GM18907 (cell line): ENCODE results near the gene HEATR9.

Experiments
- ATAC-seq: cut with Tn5 transposase; IDR thresholded peaks from one replicate; pipeline ENCODE4 v1.9.1; 2021; ENCODE audit warnings: mild to moderate bottlenecking, moderate library complexity; ENCODE audit not compliant: unreplicated experiment

Gene HEATR9

DNA sequence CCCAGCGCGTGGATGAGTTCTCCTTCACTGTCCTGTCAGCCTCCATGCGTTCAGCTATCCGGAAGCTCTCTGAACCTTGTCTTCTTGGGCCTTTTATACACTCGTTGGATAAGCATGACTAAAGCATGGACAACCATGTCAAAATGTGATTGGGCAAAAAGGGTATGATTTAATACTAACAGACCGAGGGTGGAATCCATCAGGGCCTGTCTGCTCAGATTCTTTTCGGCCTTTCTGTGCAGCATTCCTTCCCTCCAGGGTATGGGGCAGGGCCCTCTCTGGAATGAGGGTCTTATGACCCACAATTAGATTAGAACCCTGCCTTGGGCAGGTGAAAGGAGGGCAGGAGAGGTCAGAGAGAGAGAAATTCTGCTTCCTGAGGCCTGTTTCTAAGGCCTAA, 25.5 kb upstream of the HEATR9 start:
- no peak for ATAC-seq

DNA sequence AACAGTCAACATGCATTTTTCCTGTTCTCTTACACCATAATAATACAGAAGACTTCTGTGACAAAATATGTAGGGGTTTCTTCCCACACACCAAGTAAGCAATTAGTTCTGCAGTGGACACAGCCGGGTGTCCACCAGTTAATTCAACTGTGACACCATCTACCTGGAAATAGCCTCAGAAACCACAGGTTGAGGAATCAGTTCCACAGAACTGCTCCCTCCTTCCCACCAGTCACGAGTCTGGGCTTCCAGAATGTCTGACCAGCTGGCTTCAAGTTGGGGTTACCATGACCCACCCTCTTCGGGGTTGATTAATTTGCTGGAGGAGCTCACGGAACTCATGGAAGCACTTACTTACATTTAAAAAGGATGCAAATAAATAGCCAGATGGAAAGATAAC, 25.1 kb upstream of the HEATR9 start:
- no peak for ATAC-seq

DNA sequence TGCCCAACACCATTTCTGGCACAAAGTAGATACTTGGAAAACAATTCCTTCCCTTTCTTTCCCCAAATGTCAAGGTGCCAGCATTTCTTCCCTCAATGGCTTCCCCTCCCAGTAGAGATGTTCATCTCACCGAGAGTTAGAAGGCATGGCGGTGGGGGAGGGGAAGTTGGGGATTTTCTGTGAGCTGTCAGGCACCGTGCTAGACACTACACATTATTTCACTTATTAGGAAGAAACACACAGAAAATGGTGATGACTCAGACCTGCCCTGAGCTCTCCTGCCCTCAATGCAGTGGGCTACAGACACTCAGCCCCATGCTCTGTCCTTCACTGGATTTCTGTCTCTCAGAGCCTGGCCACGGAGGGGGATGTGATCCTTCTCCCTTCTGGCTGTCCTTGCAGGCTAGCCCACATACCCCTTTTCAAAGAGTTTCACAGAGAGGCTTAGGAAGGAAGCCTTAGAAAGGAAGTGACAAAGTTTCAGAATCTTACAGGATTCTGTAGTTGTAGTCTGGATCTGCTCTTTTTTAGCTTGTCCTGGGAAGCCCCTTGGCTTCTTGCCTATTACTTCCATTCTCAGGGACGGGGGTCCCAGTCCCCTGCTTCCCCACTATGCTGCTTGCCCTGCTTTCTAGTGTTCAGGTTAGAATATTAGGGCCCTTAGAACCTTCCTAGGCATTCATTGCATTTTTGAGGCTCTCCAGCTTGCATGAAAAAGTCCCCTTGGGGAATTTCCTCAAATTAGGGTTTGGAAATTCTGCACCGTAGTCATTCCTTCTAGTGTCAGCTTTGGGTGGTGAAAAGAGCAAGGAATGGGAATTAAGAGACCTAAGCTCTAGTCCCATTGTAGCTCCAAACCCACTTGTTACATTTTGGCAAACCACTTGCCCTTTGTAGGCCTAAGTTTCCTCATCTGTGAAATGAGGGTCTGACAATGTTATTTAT, 23.7 kb upstream of the HEATR9 start:
- no peak for ATAC-seq

DNA sequence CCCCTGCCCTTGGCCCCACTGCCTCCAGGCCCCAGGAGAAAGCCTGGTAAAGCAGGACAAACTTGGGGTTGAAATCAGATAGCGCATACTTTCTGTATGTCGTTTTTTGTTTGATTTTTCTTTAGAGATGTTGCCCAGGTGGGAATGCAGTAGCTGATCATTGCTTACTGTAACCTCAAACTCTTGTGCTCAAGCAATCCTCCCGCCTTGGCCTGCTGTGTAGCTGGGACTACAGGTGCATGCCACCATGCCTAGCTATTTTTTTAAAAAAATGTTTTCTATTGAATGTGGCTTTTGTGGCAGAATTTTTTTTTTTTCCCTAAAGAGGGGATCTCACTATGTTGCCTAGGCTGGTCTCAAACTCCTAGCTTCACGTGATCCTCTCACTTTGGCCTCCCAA, 22.6 kb upstream of the HEATR9 start:
- ATAC-seq: no peak

DNA sequence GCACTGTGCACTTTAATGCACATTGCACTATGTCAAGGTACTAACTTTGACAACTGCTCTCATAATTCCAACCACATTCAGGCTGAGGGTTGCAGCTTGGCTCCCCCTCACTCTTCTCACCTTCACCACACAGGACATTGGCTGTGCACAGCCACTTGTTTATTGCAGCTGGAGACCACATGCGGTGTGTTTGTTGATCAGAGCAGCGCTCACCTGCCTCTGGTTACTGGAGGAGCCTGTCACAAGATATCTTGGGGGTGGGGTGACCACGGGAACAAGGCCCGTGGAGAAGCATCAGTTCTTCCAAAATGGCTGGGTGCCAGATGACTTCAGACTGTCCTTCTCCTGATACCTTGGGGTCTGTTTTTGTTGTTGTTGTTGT, 22.1 kb upstream of the HEATR9 start:
- no peak for ATAC-seq

DNA sequence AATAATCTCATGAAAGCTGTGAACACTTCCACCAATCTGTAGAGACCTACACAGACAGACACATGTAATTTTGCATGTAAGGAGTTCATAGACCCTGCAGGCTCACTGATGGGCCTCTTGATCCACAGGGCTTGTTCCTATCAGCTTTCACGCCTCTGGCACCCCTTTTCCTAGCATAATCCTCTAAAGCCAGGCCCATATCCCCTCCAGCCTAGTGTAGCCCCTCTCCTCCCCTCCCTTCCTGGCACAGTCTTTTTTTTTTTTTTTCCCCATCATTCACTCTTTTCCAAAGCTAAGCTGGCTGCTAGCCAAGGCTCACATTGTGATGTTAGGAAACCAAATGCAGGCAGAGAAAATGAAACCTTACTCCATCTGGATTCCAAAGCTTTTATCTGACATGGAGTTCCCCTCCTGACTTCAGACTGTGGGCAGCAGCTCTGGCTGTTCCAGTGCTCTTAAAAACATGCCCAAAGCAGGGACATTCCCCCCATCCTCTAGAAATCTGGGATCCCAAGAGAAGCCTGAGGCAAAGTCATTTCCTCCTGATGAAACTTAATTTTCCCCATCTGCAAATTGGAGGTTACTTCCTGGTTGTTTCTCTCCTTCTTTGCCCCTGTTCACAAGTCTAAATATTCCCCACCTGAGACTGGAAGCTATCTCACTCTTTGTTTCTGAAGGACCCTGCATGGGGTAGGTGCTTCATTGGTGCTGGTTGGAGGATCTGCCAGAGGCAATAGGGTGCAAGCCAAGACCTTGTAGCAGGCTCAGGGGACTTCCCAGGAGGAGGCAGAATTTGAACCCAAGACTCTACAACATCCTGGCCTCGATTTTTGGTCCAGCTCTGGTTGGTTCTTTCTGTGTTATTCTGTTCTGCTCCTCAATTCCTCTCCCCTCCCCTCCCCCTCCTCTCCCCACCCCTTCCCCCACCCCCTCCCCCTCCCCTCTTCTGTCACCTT, 21.4 kb upstream of the HEATR9 start:
- no peak for ATAC-seq

DNA sequence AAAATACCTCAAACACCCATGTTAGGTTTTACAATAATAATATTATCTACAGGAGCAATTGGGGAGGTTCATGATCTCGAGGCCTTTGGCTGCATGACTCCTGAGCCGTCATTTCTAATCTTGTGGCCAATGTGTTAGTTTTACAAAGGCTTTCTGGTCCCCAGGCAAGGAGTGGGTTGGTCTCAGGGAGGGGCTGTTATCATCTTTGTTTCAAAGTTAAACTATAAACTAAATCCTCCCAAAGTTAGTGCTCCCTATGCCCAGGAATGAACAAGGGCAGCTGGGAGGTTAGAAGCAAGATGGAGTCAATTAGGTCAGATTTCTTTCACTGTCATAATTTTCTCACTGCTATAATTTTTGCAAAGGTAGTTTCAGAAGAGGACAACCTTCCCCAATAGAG, 20.6 kb upstream of the HEATR9 start:
- no peak for ATAC-seq

DNA sequence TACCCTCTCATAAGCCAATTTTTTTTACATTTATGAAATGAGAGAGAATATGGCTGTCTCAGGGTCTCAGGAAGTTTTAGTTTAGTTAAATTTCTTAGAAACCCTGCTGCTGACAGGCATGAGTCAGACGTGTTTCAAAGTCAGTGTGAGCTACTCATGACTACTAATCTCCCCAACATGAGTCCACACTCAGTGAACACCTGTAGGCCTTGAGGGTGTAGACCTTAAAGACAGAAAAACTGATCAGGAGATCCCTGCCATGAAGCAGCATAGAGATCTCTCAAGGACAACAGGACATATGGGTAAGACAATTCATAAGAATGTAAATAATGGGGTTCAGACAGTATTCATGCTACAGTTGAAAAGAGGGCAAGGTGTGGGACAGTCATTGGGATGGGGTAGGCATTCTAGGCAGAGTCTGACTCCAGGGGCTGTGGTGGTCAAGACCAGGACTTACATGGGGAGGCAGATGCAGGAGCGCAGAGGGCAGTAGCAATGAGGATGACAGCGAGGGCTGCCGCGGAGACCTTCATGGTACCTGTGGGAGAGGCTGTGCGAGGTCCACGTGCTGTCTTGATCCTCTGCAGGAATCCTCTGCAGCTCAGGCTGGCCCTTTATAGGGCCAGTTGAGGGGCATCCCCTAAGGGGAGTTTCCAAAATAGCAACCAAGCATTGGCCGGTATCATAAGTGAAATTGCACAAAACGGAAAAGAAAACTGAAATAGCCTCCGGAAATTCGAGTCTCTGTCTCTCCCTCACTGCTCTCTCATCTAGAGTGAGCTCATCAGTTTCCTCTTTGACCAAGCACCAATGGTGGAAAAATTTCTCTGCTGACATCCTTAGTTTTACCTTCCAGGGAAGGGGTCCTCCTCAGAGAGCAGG, 11.3 kb upstream of the HEATR9 start, which contains the start of gene CCL5:
TSS of gene CCL5 (minus strand) at position 588 of the 882 bp plus-strand sequence.
- ATAC-seq: peak; percentile 89

DNA sequence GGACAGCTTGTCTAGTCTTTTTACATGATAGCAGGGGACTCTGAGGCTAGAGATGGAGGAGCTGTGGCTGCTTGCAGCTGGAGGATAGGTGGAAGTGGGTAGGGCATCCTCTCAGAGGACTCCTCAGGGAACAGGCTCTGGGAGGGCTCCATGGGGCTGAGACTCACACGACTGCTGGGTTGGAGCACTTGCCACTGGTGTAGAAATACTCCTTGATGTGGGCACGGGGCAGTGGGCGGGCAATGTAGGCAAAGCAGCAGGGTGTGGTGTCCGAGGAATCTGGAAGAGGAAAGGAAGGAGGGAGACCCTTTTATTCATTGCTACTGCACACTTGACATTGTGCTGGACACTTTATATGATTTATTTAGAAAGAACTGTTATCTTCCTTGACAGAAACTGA, 9.7 kb upstream of the HEATR9 start:
- no peak for ATAC-seq

DNA sequence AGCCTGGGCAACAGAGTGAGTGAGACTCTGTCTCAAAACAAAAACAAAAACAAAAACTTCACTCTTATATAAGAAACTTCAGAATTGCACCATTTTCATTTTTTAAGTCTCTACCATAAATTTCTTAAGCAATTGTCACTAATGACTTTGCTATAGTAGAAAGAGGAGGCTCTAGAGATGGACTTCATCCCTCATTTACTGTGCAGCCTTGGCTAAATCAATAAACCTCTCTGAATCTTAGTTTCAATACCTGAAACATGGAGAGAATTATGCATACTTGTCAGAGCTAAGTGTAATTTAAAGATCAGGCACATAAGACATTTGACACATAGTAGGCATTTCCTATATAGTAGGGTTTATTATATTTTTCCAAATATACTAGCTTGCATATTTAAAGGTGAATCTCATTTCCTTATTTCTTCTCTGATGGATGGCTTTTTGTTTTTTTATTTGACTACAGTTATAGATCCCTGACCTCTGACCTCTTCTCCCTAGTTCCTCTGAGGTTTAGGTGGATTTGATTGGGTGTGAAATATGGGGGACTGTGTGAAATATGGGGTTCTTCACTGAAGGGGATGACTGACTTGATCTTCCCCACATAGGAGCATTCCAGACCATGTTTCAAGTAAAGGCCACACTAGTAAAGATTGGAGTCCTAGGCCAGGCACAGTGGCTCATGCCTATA, 8.8 kb upstream of the HEATR9 start:
- ATAC-seq: no peak

DNA sequence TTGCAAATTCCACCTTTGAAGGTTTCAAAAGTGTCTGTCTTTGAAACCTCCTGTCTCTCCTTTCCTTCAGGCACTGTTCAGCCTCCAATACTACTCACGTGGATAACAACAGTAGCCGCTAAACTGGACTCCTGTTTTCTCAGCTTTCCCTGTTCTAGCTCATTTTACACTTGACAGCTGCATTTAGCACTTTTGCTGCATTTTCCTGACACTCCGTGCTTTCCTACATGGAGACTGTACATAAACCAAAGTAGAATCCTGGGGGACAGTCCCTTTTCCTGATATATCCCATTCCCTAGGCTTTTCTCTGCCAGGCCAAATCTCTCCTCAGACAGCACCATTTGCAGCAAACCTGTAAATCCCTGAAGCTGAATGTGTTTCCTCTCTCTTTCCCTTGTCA, 7.8 kb upstream of the HEATR9 start:
- no peak for ATAC-seq

DNA sequence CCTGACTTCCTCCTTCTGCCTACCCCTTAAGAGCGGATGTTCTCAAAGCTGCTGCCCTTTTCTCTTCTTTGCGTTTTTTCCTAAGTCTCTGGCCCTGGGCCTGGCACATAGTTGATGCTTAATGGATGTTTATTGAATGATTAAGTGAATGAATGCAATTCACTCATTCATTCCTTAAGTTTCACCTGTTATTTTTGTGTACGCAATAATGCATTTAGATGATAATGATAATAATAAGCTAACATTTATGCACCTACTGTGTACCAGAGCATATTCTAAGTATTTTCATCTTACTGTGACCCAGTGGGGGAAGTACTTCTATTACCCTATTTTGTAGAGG, 7.1 kb upstream of the HEATR9 start:
- no peak for ATAC-seq

DNA sequence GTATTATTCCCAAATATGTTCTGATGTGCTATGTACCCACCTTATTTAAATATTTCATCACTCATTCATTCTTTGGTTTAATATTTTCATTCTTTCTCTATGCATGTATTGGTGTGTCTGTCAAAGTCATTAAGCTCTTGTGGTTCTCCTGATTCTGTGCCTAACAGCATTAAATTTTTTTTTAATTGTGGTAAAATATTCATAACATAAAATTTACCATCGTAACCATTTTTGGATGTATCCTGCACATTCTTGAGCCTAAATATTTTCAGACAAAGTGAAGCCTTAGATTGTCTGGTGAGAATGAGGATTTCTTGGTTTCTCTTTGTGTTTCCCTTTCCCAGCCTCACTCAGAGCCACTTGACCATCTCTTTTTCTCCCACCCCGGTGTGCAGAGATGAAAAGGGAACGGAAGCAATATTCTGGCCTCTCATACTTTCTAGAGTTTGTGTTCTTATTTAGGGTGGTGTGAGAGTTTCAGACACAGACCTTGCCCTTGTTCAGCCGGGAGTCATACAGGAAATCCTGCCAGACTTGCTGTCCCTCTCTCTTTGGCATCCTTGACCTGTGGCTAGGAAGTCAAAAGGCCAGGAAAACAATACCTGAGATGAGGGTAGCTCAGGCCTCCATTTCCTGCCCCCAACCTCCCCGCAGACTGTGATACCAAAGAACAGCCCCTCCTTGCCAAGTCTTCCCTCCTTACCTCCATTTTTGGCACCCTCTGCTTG, 6.5 kb upstream of the HEATR9 start:
- ATAC-seq: no peak

DNA sequence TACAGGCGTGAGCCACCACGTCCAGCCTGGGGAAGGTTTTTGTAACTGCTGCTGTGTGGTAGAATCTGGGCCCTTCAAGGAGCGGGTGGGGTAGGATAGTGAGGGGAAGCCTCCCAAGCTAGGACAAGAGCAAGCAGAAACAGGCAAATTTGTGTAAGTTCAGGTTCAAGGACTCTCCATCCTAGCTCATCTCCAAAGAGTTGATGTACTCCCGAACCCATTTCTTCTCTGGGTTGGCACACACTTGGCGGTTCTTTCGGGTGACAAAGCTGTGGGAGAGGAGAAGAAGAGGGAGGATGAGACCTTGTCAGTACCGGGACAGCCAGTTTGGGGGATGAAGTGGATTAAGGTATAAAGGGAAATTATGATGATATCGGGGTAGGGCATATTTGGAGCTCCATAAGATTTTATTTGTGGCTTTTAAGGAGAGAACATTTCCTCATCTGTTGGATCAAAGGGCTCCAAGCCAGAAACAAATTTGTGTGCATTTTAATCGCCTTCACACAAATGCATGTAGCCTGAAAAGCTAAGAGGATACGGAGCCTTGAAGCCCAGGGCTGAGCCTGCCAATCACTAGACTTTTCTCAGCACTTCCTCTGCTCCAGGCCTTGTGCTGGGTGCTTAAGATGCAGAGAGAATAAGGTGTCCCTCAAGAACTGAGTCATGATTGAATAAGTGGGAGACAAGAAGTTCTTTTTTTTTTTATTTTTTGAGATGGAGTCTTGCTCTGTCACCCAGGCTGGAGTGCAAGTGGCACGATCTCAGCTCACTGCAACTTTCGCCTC, 3.7 kb upstream of the HEATR9 start:
- ATAC-seq: no peak

DNA sequence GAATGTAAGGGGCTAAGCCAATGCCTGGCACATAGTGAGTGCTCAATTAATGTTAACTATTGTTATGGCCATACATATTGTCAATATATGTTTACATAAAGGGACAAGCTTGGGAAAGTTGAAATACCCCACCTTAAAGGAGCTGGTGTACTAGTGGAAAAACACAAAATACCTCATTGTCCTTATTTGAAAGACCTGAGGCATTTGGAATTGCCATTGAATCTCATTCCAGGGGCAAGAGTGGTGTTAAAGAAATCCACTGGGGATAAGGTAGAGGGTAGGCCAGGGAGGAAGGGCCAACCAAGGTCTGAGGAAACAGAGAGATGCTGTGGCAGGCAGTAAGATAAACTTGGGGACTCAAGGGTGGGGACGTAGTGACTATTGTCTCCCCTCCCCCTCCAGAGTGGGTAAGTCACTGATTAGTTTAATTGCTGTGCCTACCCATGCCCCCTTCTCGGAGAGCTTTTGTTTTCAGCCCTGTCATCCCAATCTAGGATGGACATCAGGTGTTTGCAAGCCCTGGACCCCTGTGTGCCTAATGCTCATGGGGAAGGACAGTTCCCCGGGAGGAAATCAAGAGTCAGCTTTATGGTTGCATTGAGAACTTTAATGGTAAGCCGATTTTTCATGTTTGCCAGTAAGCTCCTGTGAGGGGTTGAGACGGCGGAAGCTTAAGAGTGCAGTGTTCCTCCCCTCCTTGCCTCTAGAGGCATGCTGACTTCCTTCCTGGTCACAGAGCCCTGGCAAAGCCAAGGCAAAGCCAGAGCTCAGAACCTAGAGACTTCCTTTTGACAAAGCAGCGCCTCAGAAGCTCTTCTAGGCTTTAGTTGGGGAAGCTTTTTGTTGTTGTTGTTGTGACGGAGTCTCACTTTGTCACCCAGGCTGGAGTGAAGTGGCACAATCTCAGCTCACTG, 2.5 kb upstream of the HEATR9 start:
- no peak for ATAC-seq

DNA sequence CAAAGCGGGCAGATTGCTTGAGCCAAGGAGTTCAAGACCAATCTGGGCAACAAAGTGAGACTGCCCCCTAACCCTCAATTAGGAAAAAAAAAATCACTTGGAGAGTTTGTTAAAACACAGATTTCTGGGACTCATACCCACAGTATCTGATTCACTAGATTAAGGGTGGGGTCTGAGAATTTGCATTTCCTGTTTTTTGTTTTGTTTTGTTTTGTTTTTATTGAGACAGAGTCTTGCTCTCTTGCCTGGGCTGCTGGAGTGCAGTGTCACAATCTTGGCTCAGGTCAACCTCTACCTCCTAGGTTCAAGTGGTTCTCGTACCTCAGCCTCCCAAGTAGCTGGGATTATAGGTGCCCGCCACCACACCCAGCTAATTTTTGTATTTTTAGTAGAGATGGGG, 1.1 kb downstream of the HEATR9 start:
- ATAC-seq: no peak

DNA sequence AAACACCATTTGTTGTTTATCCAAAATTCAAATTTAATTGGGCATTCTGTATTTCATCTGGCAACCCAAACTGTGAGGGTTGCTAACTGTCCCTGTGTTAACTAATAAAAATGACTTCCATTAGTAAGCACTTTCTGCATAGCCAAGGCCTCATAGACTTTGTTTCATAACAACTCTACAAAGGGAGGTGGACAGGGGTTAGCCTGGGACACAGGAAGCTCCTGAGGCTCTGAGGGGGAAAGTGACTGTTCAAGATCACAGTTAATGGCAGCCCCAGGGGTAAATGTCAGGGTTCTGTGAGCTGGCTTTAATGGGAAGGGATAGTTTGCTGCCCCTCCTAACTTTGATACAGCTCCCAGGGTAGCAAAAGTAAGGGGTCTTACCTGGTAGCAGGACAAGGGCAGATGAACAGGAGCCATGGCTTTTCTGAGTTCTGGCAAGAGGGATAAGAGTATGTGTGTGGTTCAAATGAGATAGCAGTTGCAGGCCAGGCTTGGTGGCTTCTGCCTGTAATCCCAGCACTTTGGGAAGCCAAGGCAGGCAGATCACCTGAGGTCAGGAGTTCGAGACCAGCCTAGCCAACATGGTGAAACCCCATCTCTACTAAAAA, 2.2 kb downstream of the HEATR9 start:
- ATAC-seq: no peak
